ENCODE results near the gene NR6A1.

GRCh38 chr9:124786881-124787573 is 15.9 kb upstream of the NR6A1 start:
- TF ChIP-seq CTCF (IDR thresholded peaks at IDR 0.05; ENCODE audit: insufficient read depth, low read length) = no peak
- no peak for TF ChIP-seq REST (IDR thresholded peaks at IDR 0.05; ENCODE audit: insufficient replicate concordance, low read depth)

Measured in HL-60 (cell line).